ENCODE measurements around the gene HNF4A. TPM values are rescaled to one million over a fixed set of nuclear protein-coding genes. Genes with fewer than 3 reads are reported as not detected.

Gene HNF4A
- total RNA-seq, 4 donors from 2014 or later, result 173 to 471 (median 252) TPM

DNA sequence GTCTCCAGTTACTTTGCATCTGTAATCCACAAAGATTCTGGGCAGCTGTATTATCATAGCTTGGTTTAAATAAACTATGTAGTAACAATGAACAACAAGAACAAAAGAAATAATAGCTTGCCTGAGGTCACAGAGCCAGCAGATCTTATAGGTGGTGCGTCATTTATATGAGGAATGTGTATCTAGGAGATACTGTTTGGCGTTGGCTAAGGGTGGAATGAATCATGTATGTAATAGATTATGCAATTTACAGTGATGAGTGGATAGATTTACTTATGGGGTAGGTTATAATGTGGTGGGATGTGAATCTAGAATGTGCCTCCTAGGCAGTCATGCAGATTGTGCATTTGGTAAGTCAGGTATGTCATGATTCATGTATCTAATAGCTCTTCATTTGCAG is 42.8 kb downstream of the HNF4A start:
- 44 to 49% methylated on average over 2 of the region's 2 CpGs for WGBS, 2 donors (ENCODE audit: low coverage in 1 of 2)
- Histone ChIP-seq H3K4me1 (peaks cover 0 to 40% (median 18%) of the 10 kb centered on the region in 4 donors), H3K27ac (peak overlapping the region; percentile 68 to 89 (median 78)), H3K27me3 (no peaks in the 10 kb centered on the region), H3K4me3 (no peak overlapping the region), H3K36me3 (no peaks in the 10 kb centered on the region), H3K9me3 (no peaks in the 10 kb centered on the region)
- intact Hi-C loops (cut with DNase I; ENCODE audit: low total_unique reads) (no loop called here), in situ Hi-C loops (cut with MboI; ENCODE audit: low pct_ligation_motif_present in 1 of 4, low pct_unique_long_range_greater_than_20kb in 1 of 4, low sequenced_read_pairs in 3 of 4) (loop anchor here in 2 of 4 donors (25.0 kb wide), 1 partner anchor 214 kb away; no protein-coding TSS in a partner anchor)
- TF ChIP-seq, protein P1, sequence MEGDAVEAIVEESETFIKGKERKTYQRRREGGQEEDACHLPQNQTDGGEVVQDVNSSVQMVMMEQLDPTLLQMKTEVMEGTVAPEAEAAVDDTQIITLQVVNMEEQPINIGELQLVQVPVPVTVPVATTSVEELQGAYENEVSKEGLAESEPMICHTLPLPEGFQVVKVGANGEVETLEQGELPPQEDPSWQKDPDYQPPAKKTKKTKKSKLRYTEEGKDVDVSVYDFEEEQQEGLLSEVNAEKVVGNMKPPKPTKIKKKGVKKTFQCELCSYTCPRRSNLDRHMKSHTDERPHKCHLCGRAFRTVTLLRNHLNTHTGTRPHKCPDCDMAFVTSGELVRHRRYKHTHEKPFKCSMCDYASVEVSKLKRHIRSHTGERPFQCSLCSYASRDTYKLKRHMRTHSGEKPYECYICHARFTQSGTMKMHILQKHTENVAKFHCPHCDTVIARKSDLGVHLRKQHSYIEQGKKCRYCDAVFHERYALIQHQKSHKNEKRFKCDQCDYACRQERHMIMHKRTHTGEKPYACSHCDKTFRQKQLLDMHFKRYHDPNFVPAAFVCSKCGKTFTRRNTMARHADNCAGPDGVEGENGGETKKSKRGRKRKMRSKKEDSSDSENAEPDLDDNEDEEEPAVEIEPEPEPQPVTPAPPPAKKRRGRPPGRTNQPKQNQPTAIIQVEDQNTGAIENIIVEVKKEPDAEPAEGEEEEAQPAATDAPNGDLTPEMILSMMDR (IDR thresholded peaks at IDR 0.05), result no peak
- peak in 1 of 3 donors; percentile 34 for TF ChIP-seq POLR2AphosphoS5 (IDR thresholded peaks at IDR 0.05)
- no peak for TF ChIP-seq EP300 (IDR thresholded peaks at IDR 0.05; ENCODE audit: low read depth)
- TF ChIP-seq POLR2A (IDR thresholded peaks at IDR 0.05), result no peak
- DNase-seq, result no peak

DNA sequence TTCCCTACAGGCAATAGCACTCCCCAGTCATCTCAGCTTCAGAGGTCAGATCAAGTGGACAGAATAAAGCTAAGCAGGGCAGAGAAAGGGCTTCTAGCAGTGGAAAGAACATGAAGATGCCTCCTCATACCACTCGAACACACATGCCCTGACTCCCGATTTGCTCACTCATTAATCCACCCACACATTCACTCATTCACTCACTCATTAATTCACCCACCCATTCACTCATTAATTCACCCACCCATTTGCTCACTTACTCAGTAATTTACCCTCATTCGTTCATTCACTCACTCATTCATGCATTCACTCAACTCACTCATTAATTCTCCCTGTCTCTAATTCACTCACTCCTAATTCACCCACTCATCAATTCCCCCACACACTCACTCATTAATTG is 43.9 kb downstream of the HNF4A start:
- in situ Hi-C loops (cut with MboI; ENCODE audit: low pct_ligation_motif_present in 1 of 4, low pct_unique_long_range_greater_than_20kb in 1 of 4, low sequenced_read_pairs in 3 of 4), result loop anchor here in 2 of 4 donors (25.0 kb wide), 1 partner anchor 213 kb away; no protein-coding TSS in a partner anchor
- no peaks in the 10 kb centered on the region for H3K27me3 ChIP-seq
- H3K27ac ChIP-seq, result peak overlapping the region; percentile 68 to 89 (median 78)
- no peaks in the 10 kb centered on the region for H3K9me3 ChIP-seq
- H3K36me3 ChIP-seq, result no peaks in the 10 kb centered on the region
- DNase-seq, result no peak
- TF ChIP-seq EP300 (IDR thresholded peaks at IDR 0.05; ENCODE audit: low read depth) (no peak), POLR2A (IDR thresholded peaks at IDR 0.05) (no peak)
- no peak overlapping the region for H3K4me3 ChIP-seq
- intact Hi-C loops (cut with DNase I; ENCODE audit: low total_unique reads), result no loop called here
- WGBS, 2 donors (ENCODE audit: low coverage in 1 of 2), result 46 to 62% methylated on average over 3 of the region's 3 CpGs
- H3K4me1 ChIP-seq, result peaks cover 0 to 35% (median 20%) of the 10 kb centered on the region in 4 donors

GRCh38 chr20:44400671-44400969 is 45.1 kb downstream of the HNF4A start:
- H3K4me3 ChIP-seq, result peak overlapping the region in 1 of 4 donors; percentile 45
- no peaks in the 10 kb centered on the region for H3K36me3 ChIP-seq
- TF ChIP-seq POLR2AphosphoS5 (IDR thresholded peaks at IDR 0.05) (no peak), EP300 (IDR thresholded peaks at IDR 0.05; ENCODE audit: low read depth) (no peak), POLR2A (IDR thresholded peaks at IDR 0.05) (no peak)
- TF ChIP-seq, protein P1 (IDR thresholded peaks at IDR 0.05), result no peak
- in situ Hi-C loops (cut with MboI; ENCODE audit: low pct_ligation_motif_present in 1 of 4, low pct_unique_long_range_greater_than_20kb in 1 of 4, low sequenced_read_pairs in 3 of 4), result no loop called here
- intact Hi-C loops (cut with DNase I; ENCODE audit: low total_unique reads), result no loop called here
- no peak for DNase-seq
- peak overlapping the region; percentile 68 to 89 (median 78) for H3K27ac ChIP-seq
- WGBS, 2 donors (ENCODE audit: low coverage in 1 of 2), result 45 to 53% methylated on average over 5 of the region's 5 CpGs
- no peaks in the 10 kb centered on the region for H3K27me3 ChIP-seq
- peaks cover 0 to 36% (median 18%) of the 10 kb centered on the region in 4 donors for H3K4me1 ChIP-seq
- no peaks in the 10 kb centered on the region for H3K9me3 ChIP-seq

DNA sequence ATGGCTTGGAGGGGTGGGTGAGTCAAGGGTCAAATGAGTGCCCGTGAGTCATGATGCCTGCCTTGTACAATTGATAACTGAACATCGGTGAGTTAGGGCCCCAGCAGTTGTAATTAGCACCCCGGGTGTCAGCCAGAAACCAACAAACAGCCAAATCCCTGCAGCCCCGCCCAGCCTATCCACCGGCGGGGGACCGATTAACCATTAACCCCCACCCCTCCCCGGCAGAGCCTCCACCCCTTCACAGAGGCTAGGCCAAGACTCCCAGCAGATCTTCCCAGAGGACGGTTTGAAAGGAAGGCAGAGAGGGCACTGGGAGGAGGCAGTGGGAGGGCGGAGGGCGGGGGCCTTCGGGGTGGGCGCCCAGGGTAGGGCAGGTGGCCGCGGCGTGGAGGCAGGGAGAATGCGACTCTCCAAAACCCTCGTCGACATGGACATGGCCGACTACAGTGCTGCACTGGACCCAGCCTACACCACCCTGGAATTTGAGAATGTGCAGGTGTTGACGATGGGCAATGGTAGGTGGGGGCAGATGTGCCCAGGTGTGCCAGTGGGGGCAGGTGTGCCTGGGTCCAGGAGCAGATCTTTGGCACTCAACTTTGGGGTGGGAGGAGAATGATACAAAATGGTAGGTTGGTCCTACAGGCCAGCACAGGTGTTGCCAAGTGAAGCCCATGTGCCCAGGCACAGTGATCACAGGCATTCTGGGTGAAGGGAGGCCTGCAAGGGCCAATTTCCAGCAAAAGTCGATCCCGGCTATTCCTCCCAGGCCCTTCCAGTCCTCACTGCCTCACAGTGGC is 45.7 kb downstream of the HNF4A start:
- TF ChIP-seq POLR2A (IDR thresholded peaks at IDR 0.05), result peak; percentile 67
- TF ChIP-seq, protein P1 (IDR thresholded peaks at IDR 0.05), result no peak
- no peak for TF ChIP-seq EP300 (IDR thresholded peaks at IDR 0.05; ENCODE audit: low read depth)
- TF ChIP-seq POLR2AphosphoS5 (IDR thresholded peaks at IDR 0.05), result peak in 2 of 3 donors; percentile 75 to 81
- in situ Hi-C loops (cut with MboI; ENCODE audit: low pct_ligation_motif_present in 1 of 4, low pct_unique_long_range_greater_than_20kb in 1 of 4, low sequenced_read_pairs in 3 of 4), result no loop called here
- intact Hi-C loops (cut with DNase I; ENCODE audit: low total_unique reads), result no loop called here
- peak; percentile 86 for DNase-seq
- H3K4me1 ChIP-seq, result peaks cover 0 to 37% (median 21%) of the 10 kb centered on the region in 4 donors
- no peaks in the 10 kb centered on the region for H3K27me3 ChIP-seq
- peak overlapping the region; percentile 68 to 89 (median 78) for H3K27ac ChIP-seq
- H3K36me3 ChIP-seq, result no peaks in the 10 kb centered on the region
- H3K4me3 ChIP-seq, result peak overlapping the region; percentile 5 to 45 (median 40)
- no peaks in the 10 kb centered on the region for H3K9me3 ChIP-seq
- 49% methylated on average over 23 of the region's 23 CpGs; no CpG with 5 or more reads in 1 of the 2 donors for WGBS, 2 donors (ENCODE audit: low coverage in 1 of 2)
